Measurements from ENCODE around the gene GPATCH1.
"Not testable (repeated sequence)": the region's sequence is repeated elsewhere in the genome, so short reads cannot be mapped to it uniquely, and the experiment has no call there.

The GPATCH1 gene

GRCh38 chr19:33080761-33081681 is at the start of gene GPATCH1:
Gene GPATCH1, plus strand, starts transcription at chr19:33081181. Its CDS starts 13 bp downstream, at chr19:33081194.
- no peak for FAIRE-seq

GRCh38 chr19:33032218-33032781 is 48.7 kb upstream of the GPATCH1 start:
- FAIRE-seq, result no peak

- FAIRE-seq, result no peak
Observed at GRCh38 chr19:33035461-33035860, 45.5 kb upstream of the GPATCH1 start.

- FAIRE-seq, result not testable (repeated sequence)
Observed at GRCh38 chr19:33036370-33037167, 44.4 kb upstream of the GPATCH1 start.

GRCh38 chr19:33037168-33038025 is 43.6 kb upstream of the GPATCH1 start:
- not testable (repeated sequence) for FAIRE-seq

- no peak for FAIRE-seq
Observed at GRCh38 chr19:33039108-33039599, 41.8 kb upstream of the GPATCH1 start.

GRCh38 chr19:33039815-33040214 is 41.2 kb upstream of the GPATCH1 start:
- no peak for FAIRE-seq

GRCh38 chr19:33040994-33041827 is 39.8 kb upstream of the GPATCH1 start:
- no peak for FAIRE-seq

- not testable (repeated sequence) for FAIRE-seq
Observed at GRCh38 chr19:33041828-33042160, 39.2 kb upstream of the GPATCH1 start.

- no peak for FAIRE-seq
Observed at GRCh38 chr19:33047422-33047821, 33.6 kb upstream of the GPATCH1 start.

GRCh38 chr19:33048806-33049676 is 31.9 kb upstream of the GPATCH1 start:
- no peak for FAIRE-seq

- no peak for FAIRE-seq
Observed at GRCh38 chr19:33050110-33050509, 30.9 kb upstream of the GPATCH1 start.

- FAIRE-seq, result no peak
Observed at GRCh38 chr19:33052352-33052972, 28.5 kb upstream of the GPATCH1 start.

- FAIRE-seq, result no peak
Observed at GRCh38 chr19:33054623-33055022, 26.4 kb upstream of the GPATCH1 start.

- FAIRE-seq, result no peak
Observed at GRCh38 chr19:33055718-33056117, 25.3 kb upstream of the GPATCH1 start.

- no peak for FAIRE-seq
Observed at GRCh38 chr19:33060586-33060985, 20.4 kb upstream of the GPATCH1 start.

- no peak for FAIRE-seq
Observed at GRCh38 chr19:33062902-33063301, 18.1 kb upstream of the GPATCH1 start.

- FAIRE-seq, result no peak
Observed at GRCh38 chr19:33063356-33063752, 17.6 kb upstream of the GPATCH1 start.

GRCh38 chr19:33063753-33064457 is 17.1 kb upstream of the GPATCH1 start:
- FAIRE-seq, result no peak

Data from endometrium (tissue), 2 donors.